H1 (cell line): ENCODE results near the gene PLD3. TPM values are rescaled to one million over a fixed set of nuclear protein-coding genes. Genes with fewer than 3 reads are reported as not detected.

Source experiments
- TCF12 ChIP-seq: IDR thresholded peaks from 2 replicates; pipeline ENCODE4 v1.6.1; 2011; ENCODE audit warnings: low read depth, mild to moderate bottlenecking, low read length
- polyA plus RNA-seq, 7 experiments: library from polyadenylated mRNA; depleted of rRNA in 3 of 7; stranded (reverse) in 5 of 7; unstranded in 2 of 7; fragments of >200 nt in 5 of 7; fragments of 200-250 nt in 2 of 7; gene quantifications; 1 replicate in 5 of 7; 2 replicates in 1 of 7; 4 replicates in 1 of 7; pipeline versions ENCODE4 v1.2.1 to v1.2.3, GENCODE V29; 2011 to 2013; ENCODE audit warnings: missing spikeins in 2 of 7, mixed read lengths in 2 of 7
- total RNA-seq: library from RNA; stranded (reverse); fragmentation: NEBNext Ultra II Directional; extraction: Animal tissue kit (Norgen Biotek cat#: 25700); gene quantifications from 2 replicates; pipeline ENCODE4 v1.2.1, GENCODE V29; 2021
- TF ChIP-seq, protein P1 (sequence below): IDR thresholded peaks from 2 replicates; pipeline ENCODE4 v1.6.1; 2012; ENCODE audit warnings: low read length, inconsistent platforms
- TF ChIP-seq, protein P2 (sequence below): IDR thresholded peaks from 2 replicates; pipeline ENCODE4 v1.6.1; 2011; ENCODE audit warnings: low read depth, mild to moderate bottlenecking, low read length; ENCODE audit not compliant: insufficient read depth

Gene PLD3
- total and polyA plus RNA-seq, 2 of the 8 experiments (the other 6 are each of a cell fraction or from before 2014, with no cell fraction given) = 180 to 543 TPM

DNA sequence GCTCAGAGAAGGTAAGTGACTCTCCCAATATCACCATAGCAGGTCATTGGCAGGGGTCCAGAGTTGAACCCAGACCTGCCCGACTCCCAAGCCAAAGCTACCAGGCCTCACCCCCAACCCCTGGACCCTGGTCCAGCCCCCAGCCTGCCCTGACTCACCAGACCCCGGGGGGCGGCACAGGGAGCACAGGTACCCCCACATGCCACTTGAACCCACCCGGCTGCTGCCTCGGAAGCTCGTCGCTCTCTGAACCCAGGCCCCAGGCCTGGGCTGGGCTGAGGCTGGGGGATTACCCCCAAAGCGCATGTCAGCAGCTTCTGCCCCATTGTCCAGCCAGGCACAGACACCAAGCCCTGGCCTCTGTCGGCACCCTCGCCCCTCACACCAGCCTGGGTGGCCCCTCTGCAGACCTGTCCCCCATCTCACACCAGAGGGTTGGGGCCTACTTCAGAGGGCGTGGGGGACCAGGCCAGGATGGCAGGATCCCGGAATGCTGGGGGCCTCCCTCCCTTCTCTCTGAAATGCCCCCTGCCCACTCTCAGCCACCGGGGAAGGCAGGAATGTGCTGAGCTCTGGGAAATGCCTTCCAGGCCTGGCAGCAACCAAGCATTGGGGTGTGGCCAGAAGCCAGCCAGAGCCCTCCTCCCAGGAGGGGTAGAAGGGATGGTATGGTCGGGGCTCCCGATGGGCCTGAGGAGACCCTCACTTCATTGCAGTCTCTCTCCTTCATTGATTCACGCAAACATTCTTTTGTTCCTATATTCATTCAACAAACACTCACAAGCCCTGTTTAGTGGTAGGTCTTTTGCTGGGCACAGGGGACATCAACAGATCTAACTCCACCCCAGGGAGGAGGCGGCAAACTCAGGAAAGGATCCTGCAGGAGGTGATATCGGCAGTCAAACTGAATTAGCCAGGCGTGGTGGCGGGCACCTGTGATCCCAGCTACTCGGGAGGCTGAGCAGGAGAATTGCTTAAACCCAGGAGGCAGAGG is 66.3 kb downstream of the PLD3 start (continued):
- TF ChIP-seq, protein P1, sequence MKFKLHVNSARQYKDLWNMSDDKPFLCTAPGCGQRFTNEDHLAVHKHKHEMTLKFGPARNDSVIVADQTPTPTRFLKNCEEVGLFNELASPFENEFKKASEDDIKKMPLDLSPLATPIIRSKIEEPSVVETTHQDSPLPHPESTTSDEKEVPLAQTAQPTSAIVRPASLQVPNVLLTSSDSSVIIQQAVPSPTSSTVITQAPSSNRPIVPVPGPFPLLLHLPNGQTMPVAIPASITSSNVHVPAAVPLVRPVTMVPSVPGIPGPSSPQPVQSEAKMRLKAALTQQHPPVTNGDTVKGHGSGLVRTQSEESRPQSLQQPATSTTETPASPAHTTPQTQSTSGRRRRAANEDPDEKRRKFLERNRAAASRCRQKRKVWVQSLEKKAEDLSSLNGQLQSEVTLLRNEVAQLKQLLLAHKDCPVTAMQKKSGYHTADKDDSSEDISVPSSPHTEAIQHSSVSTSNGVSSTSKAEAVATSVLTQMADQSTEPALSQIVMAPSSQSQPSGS = no peak
- TF ChIP-seq, protein P2, sequence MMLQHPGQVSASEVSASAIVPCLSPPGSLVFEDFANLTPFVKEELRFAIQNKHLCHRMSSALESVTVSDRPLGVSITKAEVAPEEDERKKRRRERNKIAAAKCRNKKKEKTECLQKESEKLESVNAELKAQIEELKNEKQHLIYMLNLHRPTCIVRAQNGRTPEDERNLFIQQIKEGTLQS = no peak
- no peak for TF ChIP-seq TCF12
